Measurements from ENCODE around the gene ADGRB2.

ADGRB2 gene

GRCh38 chr1:31750858-31751510 lies 13.2 kb downstream of the ADGRB2 start:
- Histone ChIP-seq H3K9me3 (ENCODE audit: control insufficient read depth, insufficient read depth, low read depth, low read length) (no peaks in the 10 kb centered on the region), H3K4me3 (ENCODE audit: low read depth, low read length) (no peak overlapping the region), H3K27ac (ENCODE audit: extremely low read depth, low read depth, low read length) (no peak overlapping the region), H3K4me1 (ENCODE audit: control insufficient read depth, insufficient read depth, low read length) (no peaks in the 10 kb centered on the region; the same call in 1 of the 2 replicates), H3K36me3 (ENCODE audit: control insufficient read depth in 2 of 2, insufficient read depth in 1 of 2, low read length in 2 of 2) (peaks cover 0 to 8% of the 10 kb centered on the region in 2 experiments; a peak in 1 of 3 replicates)
- POLR2A ChIA-PET = no interaction called here
- CTCF ChIA-PET = interaction anchor here (0.6 to 1.5 kb wide), 4 partner anchors 29 to 350 kb away, joined by 3 to 6 read pairs (median 4); no protein-coding TSS in a partner anchor
- TF ChIP-seq ZNF311 (tag by site-specific recombination; IDR thresholded peaks at IDR 0.05; ENCODE audit: borderline replicate concordance) (no peak), ZNF366 (tag by site-specific recombination; conservative IDR thresholded peaks at IDR 0.05) (no peak), GLI4 (tag by site-specific recombination; IDR thresholded peaks at IDR 0.05) (no peak), ZNF677 (tag by site-specific recombination; IDR thresholded peaks at IDR 0.05) (no peak), ZIC2 (tag by site-specific recombination; IDR thresholded peaks at IDR 0.05) (no peak), ZNF248 (tag by site-specific recombination; IDR thresholded peaks at IDR 0.05) (no peak), ZNF280D (tag by site-specific recombination; IDR thresholded peaks at IDR 0.05) (no peak), PATZ1 (tag by site-specific recombination; IDR thresholded peaks at IDR 0.05) (0 out of 2 replicates have a peak, but pooled peaks have one; percentile 10), ZNF354C (tag by site-specific recombination; IDR thresholded peaks at IDR 0.05; ENCODE audit: borderline replicate concordance, low read depth) (no peak), ZNF843 (tag by site-specific recombination; IDR thresholded peaks at IDR 0.05) (no peak), ZNF501 (tag by site-specific recombination; IDR thresholded peaks at IDR 0.05) (no peak), PRDM10 (tag by site-specific recombination; IDR thresholded peaks at IDR 0.05) (no peak), SCRT1 (tag by site-specific recombination; IDR thresholded peaks at IDR 0.05; ENCODE audit: borderline replicate concordance) (no peak), ZNF18 (tag by site-specific recombination; IDR thresholded peaks at IDR 0.05) (0 out of 2 replicates have a peak, but pooled peaks have one; percentile 30), ZNF510 (tag by site-specific recombination; IDR thresholded peaks at IDR 0.05; ENCODE audit: insufficient replicate concordance) (no peak), RBAK (tag by site-specific recombination; IDR thresholded peaks at IDR 0.05) (no peak), REST (tag by site-specific recombination; IDR thresholded peaks at IDR 0.05) (no peak), ZNF292 (tag by site-specific recombination; IDR thresholded peaks at IDR 0.05; ENCODE audit: borderline replicate concordance, low read depth) (no peak), ZNF837 (tag by site-specific recombination; IDR thresholded peaks at IDR 0.05) (no peak), ZNF48 (tag by site-specific recombination; IDR thresholded peaks at IDR 0.05) (no peak), ZBTB7A (tag by site-specific recombination; IDR thresholded peaks at IDR 0.05; ENCODE audit: low read depth) (no peak), ZNF76 (tag by site-specific recombination; IDR thresholded peaks at IDR 0.05; ENCODE audit: borderline replicate concordance, low read depth) (no peak)
